Inflammatory macrophage (primary cell): ENCODE data around the gene INTS14.
A peak's percentile ranks its signal among the peaks of the same experiment; 100 is the strongest.
"Not testable (repeated sequence)": the region's sequence is repeated elsewhere in the genome, so short reads cannot be mapped to it uniquely, and the experiment has no call there.

Experiments
- DNase-seq, 2 donors: peaks; one replicate each; pipeline ENCODE4 v3.0.0-alpha.2; 2020 to 2022

The INTS14 gene

GRCh38 chr15:65630760-65631159, 19.8 kb upstream of the INTS14 start:
- DNase-seq = no peak

- DNase-seq = no peak
Measured at GRCh38 chr15:65629548-65629947, 18.6 kb upstream of the INTS14 start.

DNA sequence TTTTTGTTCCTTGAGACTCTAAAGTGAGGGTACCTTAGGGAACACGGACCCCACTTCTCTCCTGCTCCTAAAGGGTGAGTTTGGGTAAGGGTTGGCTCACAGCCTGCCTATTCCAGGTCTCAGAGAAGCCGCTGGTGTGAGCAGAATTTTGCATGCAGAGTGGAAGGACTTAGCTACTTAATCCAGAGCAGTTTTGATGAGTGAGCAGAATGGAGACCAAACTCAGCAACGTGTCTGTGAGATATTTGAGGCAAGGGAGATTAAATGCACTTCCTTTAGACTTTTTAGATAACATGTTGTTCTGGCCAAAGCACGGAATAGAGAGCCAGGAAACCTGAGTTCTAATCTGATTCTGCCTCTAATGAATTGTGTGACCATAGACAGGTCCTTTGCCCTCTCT, 15.9 kb upstream of the INTS14 start:
- DNase-seq = no peak

DNA sequence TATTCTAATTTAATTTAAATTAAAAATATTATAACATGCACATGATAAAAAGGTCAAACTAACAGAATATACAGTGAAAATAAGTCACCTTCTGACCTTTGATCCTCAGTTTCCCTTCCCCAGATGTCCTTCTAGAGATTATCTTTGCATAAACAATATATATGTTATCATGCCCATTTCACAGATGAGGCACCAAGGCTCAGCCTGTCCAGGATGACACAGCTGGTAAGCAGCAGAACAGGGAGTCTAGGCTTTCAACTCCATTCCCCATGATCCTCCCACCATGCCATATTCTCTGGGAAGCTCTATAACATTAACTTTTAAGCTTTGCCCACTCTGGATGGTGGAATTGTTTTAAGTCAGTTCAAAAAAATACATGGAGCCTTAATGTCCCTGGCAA, 12.2 kb upstream of the INTS14 start:
- no peak for DNase-seq

DNA sequence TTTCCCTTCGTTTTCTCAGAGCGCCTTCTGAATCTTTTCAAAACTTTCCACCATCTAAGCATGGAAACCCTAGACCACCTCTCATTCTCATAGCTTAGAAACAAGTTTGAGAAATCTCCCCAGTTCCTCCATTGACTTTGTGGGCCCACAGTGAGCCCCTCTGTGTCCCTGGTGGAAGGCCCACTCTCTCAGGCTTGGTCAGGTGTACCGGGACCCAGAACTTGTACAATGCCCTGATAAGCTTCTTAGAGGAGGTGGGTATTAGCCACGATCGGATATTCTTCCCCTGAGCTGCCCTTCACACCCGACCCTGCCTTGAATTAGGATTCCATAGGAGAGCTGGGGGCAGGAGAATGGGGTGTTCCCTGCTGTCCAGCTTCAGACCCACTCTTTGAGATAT, 10.7 kb upstream of the INTS14 start, which contains the start of gene SLC24A1:
Gene SLC24A1 (plus strand): TSS at position 301 of the 400 bp plus-strand sequence. CDS start 2,143 bp downstream, outside the sequence.
- DNase-seq = no peak

DNA sequence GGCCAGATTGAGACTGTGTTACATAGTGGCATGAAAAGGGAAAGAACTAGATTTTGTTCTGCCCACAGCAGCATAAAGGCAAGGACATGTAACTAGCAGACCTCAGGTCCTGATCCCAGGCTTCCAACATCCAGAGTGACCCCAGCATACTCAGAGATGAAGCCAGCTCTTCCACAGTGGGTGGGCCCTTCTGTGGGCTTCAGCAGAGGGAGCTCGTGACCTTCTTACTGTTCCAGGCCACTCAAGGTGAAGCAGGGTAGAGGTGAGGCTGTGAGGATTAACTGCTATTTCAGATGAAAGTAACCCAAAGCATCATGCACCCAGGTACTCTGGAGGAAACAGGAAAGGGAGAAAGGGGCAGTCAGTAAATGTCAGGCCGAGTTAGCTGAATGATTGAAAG, 9.9 kb upstream of the INTS14 start:
- DNase-seq = no peak

DNA sequence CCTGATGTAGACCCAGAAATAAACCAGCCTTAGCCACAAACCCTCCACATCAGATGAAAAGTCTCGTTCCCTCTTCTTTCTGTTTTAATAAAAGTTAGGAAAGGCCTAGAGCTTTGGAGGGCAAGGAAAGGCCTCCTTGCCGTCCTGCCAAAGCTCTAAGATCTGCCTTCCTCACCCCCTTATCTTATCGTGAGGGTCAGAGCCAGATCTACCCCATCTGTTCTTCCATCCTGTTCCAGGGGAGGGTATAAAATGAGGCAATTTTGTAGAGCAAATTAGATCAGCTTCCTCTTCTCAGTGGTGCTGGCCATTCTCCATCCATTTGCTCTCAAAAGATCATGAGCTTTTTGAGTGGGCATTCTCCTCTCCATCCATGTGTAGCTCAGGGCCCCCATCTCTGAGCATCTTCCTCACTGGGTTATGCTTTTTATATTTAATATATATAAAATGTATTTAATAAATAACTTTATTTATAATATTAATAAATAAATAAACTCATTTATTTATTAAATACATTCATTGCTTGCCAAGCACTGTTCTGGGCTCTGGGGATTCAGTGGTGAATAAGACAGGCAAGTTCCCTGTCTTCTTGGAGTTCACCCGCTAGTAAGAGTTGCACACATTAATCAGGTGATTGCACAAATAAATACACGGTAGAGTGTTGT, 8.8 kb upstream of the INTS14 start:
- DNase-seq = no peak

DNA sequence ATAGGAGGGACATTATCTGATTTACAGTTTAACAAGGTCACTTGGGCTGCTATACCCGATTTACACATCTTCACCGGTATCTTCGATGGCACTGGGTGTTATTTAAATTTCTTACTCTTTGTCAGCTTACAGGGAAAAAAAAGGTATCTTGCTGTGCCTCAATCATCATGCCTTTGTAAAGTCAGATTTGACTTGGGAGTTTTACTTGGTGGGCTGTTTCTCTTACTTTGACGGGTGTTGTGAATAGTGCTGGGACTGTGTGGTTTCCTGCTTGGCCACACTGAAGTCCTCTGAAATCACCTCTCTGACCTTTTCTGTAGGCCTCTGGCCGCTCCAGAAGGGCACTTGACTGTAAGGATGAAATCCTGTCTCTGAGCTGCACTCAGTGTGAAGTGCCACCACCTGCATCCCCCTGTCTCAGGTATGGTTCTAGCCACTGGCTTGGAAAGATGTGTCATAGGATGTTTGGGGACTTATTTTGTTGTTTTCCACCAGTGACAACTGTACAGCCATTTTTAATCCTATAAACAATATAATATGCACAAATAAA, 7.7 kb upstream of the INTS14 start:
- DNase-seq = no peak

DNA sequence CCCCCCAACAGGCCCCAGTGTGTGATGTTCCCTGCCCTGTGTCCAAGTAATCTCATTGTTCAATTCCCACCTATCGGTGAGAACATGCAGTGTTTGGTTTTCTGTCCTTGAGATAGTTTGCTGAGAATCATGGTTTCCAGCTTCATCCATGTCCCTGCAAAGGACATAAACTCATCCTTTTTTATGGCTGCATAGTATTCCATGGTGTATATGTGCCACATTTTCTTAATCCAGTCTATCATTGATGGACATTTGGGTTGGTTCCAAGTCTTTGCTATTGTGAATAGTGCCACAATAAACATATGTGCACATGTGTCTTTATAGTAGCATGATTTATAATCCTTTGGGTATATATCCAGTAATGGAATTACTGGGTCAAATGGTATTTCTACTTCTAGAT, 5.0 kb upstream of the INTS14 start:
- not testable (repeated sequence) for DNase-seq

- peak; percentile 51 to 75 for DNase-seq
Measured at GRCh38 chr15:65612949-65613744, 2.2 kb upstream of the INTS14 start.

DNA sequence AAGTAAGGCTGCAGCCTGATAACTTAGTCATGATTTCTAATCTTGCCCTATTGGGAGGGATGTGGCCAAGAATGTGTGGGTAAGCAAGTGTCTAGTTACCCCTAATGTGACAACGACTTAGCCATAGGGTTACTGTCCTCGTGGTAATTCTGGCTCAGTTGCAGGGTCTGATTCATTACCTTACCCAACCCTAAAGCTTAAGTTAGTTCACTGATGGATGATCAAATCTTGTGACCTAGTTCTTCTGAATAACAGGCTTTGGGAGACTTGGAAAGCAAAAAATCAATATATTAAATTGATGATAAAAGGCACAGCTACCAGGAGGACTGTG, 1.6 kb upstream of the INTS14 start:
- DNase-seq = peak; percentile 52 to 73

GRCh38 chr15:65611888-65612615, 1.1 kb upstream of the INTS14 start:
- no peak for DNase-seq

GRCh38 chr15:65603559-65603958, 7.4 kb downstream of the INTS14 start:
- DNase-seq = no peak

DNA sequence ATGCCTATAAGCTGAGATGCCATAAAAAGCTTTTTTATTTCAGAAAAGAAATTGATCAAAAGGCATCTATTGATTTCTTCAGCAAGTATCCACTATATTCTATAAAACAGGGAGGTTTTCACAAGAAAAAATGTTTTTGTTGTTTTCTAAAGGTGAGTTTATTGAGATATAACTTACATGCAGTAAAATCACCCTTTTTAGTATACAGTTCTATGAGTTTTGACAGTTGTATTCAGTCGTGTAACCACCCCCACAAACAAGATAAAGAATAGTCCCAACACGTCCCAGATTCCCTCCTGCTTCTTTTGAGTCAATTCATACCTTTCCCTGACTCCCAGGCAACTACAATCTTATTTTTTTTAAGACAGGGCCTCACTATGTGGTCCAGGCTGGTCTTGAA, 7.8 kb downstream of the INTS14 start:
- DNase-seq = no peak

GRCh38 chr15:65599677-65600076, 11.3 kb downstream of the INTS14 start:
- no peak for DNase-seq

DNA sequence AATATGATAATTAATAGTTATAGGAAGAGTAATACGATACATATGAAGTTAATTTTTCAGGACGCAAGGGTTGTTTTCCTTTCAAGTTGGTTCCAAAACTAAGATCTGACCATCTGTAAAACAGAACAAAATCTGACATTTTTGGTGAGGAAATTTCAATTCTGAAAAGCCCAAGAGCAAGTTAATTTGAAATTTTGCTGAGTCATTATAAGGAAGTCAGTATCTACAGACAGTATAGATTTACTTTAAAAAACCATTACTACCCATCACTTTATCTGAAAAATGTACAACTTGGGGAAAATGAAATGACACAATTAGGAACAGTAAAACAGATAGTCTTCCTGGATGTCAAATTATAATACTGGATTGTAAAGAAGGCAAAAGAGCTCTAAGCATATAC, 12.5 kb downstream of the INTS14 start:
- no peak for DNase-seq

DNA sequence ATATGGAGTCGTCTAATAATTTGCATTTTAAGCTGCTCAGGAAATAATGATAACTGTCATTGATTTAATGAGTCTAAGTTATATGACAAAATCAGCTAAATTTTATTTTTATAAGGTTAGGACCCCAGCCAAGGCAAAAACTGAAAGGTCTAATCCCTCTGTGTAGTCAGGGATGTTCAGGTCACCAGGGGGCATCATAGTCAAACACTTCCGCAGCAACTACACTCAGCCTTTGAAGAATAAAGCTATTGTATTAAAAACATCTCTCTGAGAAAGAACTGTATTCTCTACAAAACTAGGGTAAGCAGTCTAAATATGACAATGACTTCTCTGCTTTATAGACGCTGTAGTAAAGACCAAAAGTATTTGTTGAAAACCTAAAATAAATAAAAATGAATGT, 15.0 kb downstream of the INTS14 start:
- DNase-seq = no peak

DNA sequence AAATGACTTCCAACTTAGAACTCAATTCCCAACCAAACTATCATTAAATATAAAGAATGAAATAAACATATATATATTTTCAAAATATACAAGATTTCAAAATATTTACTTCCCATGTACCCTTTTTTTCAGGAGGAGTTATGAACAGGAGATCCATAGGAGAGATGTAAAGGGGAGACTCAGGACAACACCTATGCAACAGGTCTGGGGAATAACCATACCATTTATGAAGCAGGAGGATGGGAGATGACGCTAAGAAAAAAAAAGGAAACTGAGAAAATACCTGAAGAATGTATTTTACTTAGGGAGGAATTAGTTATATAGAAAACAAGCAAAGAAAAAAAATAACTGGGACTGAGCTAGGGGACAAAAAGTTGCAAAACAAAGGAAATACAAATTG, 23.8 kb downstream of the INTS14 start:
- DNase-seq = no peak

GRCh38 chr15:65584241-65584640, 26.7 kb downstream of the INTS14 start:
- no peak for DNase-seq

DNA sequence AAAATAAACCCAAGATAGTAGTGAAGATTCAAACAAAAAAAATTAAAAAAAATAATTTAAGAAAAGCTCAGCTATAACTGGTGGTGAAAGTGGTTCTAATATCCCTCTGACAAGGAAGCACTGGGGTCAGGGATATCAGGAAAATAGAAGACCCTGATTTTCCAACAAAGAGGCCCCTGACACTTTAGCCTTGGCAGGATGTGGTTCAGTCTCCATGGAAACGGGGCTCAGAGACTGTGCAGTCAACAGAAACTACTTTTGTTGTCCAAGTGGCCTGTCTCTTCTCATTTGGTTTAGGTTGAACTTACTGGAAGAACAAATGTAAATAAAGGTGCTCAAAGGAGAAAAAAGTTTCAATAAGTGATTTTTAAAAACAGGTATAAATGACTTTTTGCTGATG, 27.2 kb downstream of the INTS14 start:
- no peak for DNase-seq

- DNase-seq = no peak
Measured at GRCh38 chr15:65580287-65580686, 30.6 kb downstream of the INTS14 start.

DNA sequence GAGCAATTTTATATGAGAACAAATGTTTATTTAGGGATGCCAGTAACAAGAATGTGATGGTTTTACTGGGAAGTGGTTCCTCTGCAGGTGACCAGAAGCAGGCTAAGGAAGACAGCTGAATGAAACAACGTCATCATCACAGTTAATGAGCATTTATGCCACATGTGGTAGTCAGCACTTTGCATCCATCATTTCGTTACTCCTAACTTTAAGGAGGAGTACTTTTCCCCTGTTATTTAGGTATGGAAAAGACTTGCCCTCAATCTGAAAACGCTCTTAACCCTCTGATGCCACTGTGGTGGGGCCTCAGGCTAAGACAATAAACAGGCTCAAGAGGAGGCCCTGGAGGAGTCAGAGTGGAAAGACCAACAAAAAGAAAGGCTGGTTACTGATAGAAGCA, 31.2 kb downstream of the INTS14 start:
- DNase-seq = no peak
